ENCODE results near the gene CLSTN1.
A peak's percentile ranks its signal among the peaks of the same experiment; 100 is the strongest.
"Not testable (repeated sequence)": the region's sequence is repeated elsewhere in the genome, so short reads cannot be mapped to it uniquely, and the experiment has no call there.

The CLSTN1 gene

GRCh38 chr1:9794081-9794480, 29.7 kb downstream of the CLSTN1 start:
- no peak for DNase-seq

GRCh38 chr1:9793291-9793690, 30.5 kb downstream of the CLSTN1 start:
- DNase-seq, result no peak

- DNase-seq, result no peak
Observed at GRCh38 chr1:9792156-9793042, 31.4 kb downstream of the CLSTN1 start.

GRCh38 chr1:9789700-9790099, 34.1 kb downstream of the CLSTN1 start:
- DNase-seq, result not testable (repeated sequence)

- DNase-seq, result peak; percentile 22 to 33
Observed at GRCh38 chr1:9787702-9788101, 36.1 kb downstream of the CLSTN1 start.

- DNase-seq, result no peak
Observed at GRCh38 chr1:9785406-9785805, 38.4 kb downstream of the CLSTN1 start.

- DNase-seq, result peak; percentile 58 to 73
Observed at GRCh38 chr1:9784508-9785133, 39.1 kb downstream of the CLSTN1 start.

GRCh38 chr1:9782897-9783296, 40.9 kb downstream of the CLSTN1 start:
- no peak for DNase-seq

- no peak for DNase-seq
Observed at GRCh38 chr1:9782116-9782751, 41.5 kb downstream of the CLSTN1 start.

GRCh38 chr1:9780554-9781110, 43.1 kb downstream of the CLSTN1 start:
- DNase-seq, result no peak

GRCh38 chr1:9778905-9779304, 44.9 kb downstream of the CLSTN1 start:
- DNase-seq, result no peak

- no peak for DNase-seq
Observed at GRCh38 chr1:9776685-9777084, 47.1 kb downstream of the CLSTN1 start.

GRCh38 chr1:9774712-9775679, 48.8 kb downstream of the CLSTN1 start:
- DNase-seq, result no peak

- no peak for DNase-seq
Observed at GRCh38 chr1:9770298-9770697, 53.5 kb downstream of the CLSTN1 start.

GRCh38 chr1:9768983-9769382, 54.8 kb downstream of the CLSTN1 start:
- DNase-seq, result no peak

- no peak for DNase-seq
Observed at GRCh38 chr1:9767964-9768668, 55.6 kb downstream of the CLSTN1 start.

GRCh38 chr1:9766759-9767442, 56.9 kb downstream of the CLSTN1 start:
- no peak for DNase-seq

GRCh38 chr1:9764550-9764949, 59.2 kb downstream of the CLSTN1 start:
- peak; percentile 41 to 44 for DNase-seq

GRCh38 chr1:9763914-9764313, 59.9 kb downstream of the CLSTN1 start:
- no peak for DNase-seq

- not testable (repeated sequence) for DNase-seq
Observed at GRCh38 chr1:9762446-9762845, 61.3 kb downstream of the CLSTN1 start.

- no peak for DNase-seq
Observed at GRCh38 chr1:9761855-9762254, 61.9 kb downstream of the CLSTN1 start.

All from Kasumi-1 (cell line).